Mammary epithelial cell (primary cell): ENCODE data around the gene TRMT6.

ENCODE experiments used
- EZH2 ChIP-seq: IDR thresholded peaks from 2 replicates; pipeline ENCODE4 v1.6.1; 2012; ENCODE audit warnings: low read length, inconsistent platforms, borderline replicate concordance
- TF ChIP-seq, protein P1 (sequence below), 2 donors: IDR thresholded peaks in 1 of 2; conservative IDR thresholded peaks in 1 of 2; 2 replicates each; pipeline ENCODE4 v1.5.1; 2011 to 2012; ENCODE audit warnings: inconsistent platforms in 2 of 2, low read length in 2 of 2, mild to moderate bottlenecking in 2 of 2, control low read depth in 1 of 2, low read depth in 1 of 2; ENCODE audit not compliant: insufficient read depth in 1 of 2; ENCODE audit errors: extremely low read depth in 1 of 2

DNA sequence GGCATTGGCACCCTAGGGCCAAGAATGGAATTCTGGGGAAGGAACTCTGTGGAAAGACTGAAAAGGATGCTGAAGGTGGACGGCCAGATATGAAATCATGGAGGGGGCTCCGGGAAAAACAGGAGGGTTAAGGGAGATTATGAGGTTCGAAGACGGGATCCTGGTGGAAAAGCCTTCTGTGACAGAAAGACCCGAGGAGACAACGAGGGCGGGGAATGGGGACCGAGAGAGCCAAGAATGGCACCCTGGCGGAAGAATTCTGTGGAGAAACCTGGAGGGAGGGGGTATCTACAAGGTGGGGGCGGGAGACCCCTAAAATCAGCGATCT is 426 bp downstream of the TRMT6 start:
- no peak for TF ChIP-seq EZH2
- TF ChIP-seq, protein P1, sequence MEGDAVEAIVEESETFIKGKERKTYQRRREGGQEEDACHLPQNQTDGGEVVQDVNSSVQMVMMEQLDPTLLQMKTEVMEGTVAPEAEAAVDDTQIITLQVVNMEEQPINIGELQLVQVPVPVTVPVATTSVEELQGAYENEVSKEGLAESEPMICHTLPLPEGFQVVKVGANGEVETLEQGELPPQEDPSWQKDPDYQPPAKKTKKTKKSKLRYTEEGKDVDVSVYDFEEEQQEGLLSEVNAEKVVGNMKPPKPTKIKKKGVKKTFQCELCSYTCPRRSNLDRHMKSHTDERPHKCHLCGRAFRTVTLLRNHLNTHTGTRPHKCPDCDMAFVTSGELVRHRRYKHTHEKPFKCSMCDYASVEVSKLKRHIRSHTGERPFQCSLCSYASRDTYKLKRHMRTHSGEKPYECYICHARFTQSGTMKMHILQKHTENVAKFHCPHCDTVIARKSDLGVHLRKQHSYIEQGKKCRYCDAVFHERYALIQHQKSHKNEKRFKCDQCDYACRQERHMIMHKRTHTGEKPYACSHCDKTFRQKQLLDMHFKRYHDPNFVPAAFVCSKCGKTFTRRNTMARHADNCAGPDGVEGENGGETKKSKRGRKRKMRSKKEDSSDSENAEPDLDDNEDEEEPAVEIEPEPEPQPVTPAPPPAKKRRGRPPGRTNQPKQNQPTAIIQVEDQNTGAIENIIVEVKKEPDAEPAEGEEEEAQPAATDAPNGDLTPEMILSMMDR (conservative IDR thresholded peaks at IDR 0.05 in 1 of 2, IDR thresholded peaks at IDR 0.05 in 1 of 2; ENCODE audit: extremely low read depth in 1 of 2, insufficient read depth in 1 of 2, low read depth in 1 of 2, low read length in 2 of 2): no peak
